Vagina (tissue), 2 donors: ENCODE measurements around the gene MPI. TPM values are rescaled to one million over a fixed set of nuclear protein-coding genes. Genes with fewer than 3 reads are reported as not detected.

Source experiments
- DNase-seq, 2 donors: peaks; one replicate each; pipeline ENCODE4 v3.0.0-alpha.2; 2017; ENCODE audit errors: extremely low spot score in 2 of 2
- H3K27ac ChIP-seq: fragments of 200-600 bp; sonication (generic); one replicate; pipeline ENCODE4 v1.5.1; 2019
- H3K27me3 ChIP-seq: fragments of 200-600 bp; sonication (generic); one replicate; pipeline ENCODE4 v1.5.1; 2019
- H3K36me3 ChIP-seq, 2 donors: fragments of 200-600 bp; sonication (generic); one replicate each; pipeline ENCODE4 v1.5.1; 2017 to 2019
- H3K4me1 ChIP-seq: fragments of 200-600 bp; sonication (generic); one replicate; pipeline ENCODE4 v1.5.1; 2019
- H3K4me3 ChIP-seq, 2 donors: fragments of 200-600 bp; sonication (generic); 1 replicate in 1 of 2; 2 replicates in 1 of 2; pipeline ENCODE4 v1.5.1; 2016 to 2019
- H3K9me3 ChIP-seq: fragments of 200-600 bp; sonication (generic); one replicate; pipeline ENCODE4 v1.5.1; 2019
- POLR2A ChIP-seq, 2 donors: fragments of 450-650 bp; IDR thresholded peaks; one replicate each; pipeline ENCODE4 v1.6.1; 2017; ENCODE audit warnings: antibody characterized with exemption in 2 of 2, mild to moderate bottlenecking in 2 of 2, moderate library complexity in 2 of 2
- POLR2AphosphoS5 ChIP-seq, 2 donors: sonication (generic); formaldehyde crosslinking; IDR thresholded peaks; one replicate each; pipeline ENCODE4 v1.9.0; 2017; ENCODE audit warnings: antibody characterized with exemption in 2 of 2, mild to moderate bottlenecking in 2 of 2, low read depth in 1 of 2; ENCODE audit not compliant: insufficient read depth in 1 of 2
- intact Hi-C: fragments of 100-400 bp; cut with DNase I; formaldehyde crosslinking; loops from one replicate; pipeline ENCODE4 v1.15.1; 2023
- total RNA-seq: library from RNA; depleted of rRNA; stranded (reverse); fragments of >200 nt; gene quantifications from one replicate; pipeline ENCODE4 v1.2.3, GENCODE V29; 2016
- TF ChIP-seq, protein P1 (sequence below), 3 experiments: fragments of 450-650 bp in 2 of 3; fragments of 200-600 bp in 1 of 3; sonication (generic) in 1 of 3; IDR thresholded peaks; one replicate each; pipeline ENCODE4 v1.5.1; 2017 to 2019; ENCODE audit warnings: antibody characterized with exemption in 3 of 3, mild to moderate bottlenecking in 2 of 3, moderate library complexity in 2 of 3

The MPI gene
- total RNA-seq, 1 donor from 2014 or later, result 43.2 TPM

- H3K27ac ChIP-seq, result peak within 1 kb of the TSS; percentile 84
- intact Hi-C loops, result no loop called here
- H3K4me3 ChIP-seq, result peak within 1 kb of the TSS; percentile 54 to 69
- H3K9me3 ChIP-seq, result no peaks in the 10 kb centered on the region
- TF ChIP-seq, protein P1, sequence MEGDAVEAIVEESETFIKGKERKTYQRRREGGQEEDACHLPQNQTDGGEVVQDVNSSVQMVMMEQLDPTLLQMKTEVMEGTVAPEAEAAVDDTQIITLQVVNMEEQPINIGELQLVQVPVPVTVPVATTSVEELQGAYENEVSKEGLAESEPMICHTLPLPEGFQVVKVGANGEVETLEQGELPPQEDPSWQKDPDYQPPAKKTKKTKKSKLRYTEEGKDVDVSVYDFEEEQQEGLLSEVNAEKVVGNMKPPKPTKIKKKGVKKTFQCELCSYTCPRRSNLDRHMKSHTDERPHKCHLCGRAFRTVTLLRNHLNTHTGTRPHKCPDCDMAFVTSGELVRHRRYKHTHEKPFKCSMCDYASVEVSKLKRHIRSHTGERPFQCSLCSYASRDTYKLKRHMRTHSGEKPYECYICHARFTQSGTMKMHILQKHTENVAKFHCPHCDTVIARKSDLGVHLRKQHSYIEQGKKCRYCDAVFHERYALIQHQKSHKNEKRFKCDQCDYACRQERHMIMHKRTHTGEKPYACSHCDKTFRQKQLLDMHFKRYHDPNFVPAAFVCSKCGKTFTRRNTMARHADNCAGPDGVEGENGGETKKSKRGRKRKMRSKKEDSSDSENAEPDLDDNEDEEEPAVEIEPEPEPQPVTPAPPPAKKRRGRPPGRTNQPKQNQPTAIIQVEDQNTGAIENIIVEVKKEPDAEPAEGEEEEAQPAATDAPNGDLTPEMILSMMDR (IDR thresholded peaks at IDR 0.05), result no peak
- TF ChIP-seq POLR2A (IDR thresholded peaks at IDR 0.05) (peak in 1 of 2 donors; percentile 28), POLR2AphosphoS5 (IDR thresholded peaks at IDR 0.05; ENCODE audit: insufficient read depth in 1 of 2, low read depth in 1 of 2) (peak; percentile 75 to 95)
- no peaks in the 10 kb centered on the region for H3K27me3 ChIP-seq
- peak in 1 of 2 donors; percentile 95 for DNase-seq
- H3K4me1 ChIP-seq, result peaks cover 45% of the 10 kb centered on the region
- H3K36me3 ChIP-seq, result no peaks in the 10 kb centered on the region
Observed at GRCh38 chr15:74873036-74873755, 16.6 kb upstream of the MPI start, which contains the start of gene SCAMP2. Gene SCAMP2, minus strand, starts transcription at chr15:74873365. Its CDS starts 110 bp downstream, at chr15:74873255.

GRCh38 chr15:74873756-74874424 lies 16.0 kb upstream of the MPI start:
- Histone ChIP-seq H3K36me3 (no peaks in the 10 kb centered on the region), H3K9me3 (no peaks in the 10 kb centered on the region), H3K27ac (peak overlapping the region; percentile 84), H3K27me3 (no peaks in the 10 kb centered on the region), H3K4me1 (peaks cover 38% of the 10 kb centered on the region), H3K4me3 (peak overlapping the region; percentile 54 to 69)
- intact Hi-C loops, result no loop called here
- no peak for TF ChIP-seq POLR2A (IDR thresholded peaks at IDR 0.05)
- TF ChIP-seq POLR2AphosphoS5 (IDR thresholded peaks at IDR 0.05; ENCODE audit: insufficient read depth in 1 of 2, low read depth in 1 of 2), result no peak
- TF ChIP-seq, protein P1 (IDR thresholded peaks at IDR 0.05), result no peak
- DNase-seq, result no peak

DNA sequence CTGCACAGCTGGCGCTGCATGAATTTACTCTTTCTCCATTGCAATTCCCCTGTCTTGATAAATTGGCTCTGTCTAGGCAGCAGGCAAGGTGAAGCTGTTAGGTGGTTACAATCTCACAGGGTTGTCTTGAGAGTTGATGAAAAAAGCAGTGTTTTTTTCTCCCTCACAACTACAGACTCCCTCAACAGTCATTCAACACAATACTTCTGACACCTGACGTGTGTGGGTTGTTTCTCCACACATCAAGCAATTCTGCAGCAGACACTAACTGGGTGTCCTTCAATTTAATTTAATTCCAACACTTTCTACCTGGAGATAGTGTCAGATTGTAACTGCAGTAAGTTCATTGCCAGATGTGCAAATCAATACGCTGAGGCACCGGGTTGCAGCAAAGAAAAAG lies 11.6 kb upstream of the MPI start:
- TF ChIP-seq POLR2AphosphoS5 (IDR thresholded peaks at IDR 0.05; ENCODE audit: insufficient read depth in 1 of 2, low read depth in 1 of 2) (no peak), POLR2A (IDR thresholded peaks at IDR 0.05) (no peak)
- TF ChIP-seq, protein P1 (IDR thresholded peaks at IDR 0.05), result no peak
- Histone ChIP-seq H3K4me3 (no peak overlapping the region), H3K27me3 (no peaks in the 10 kb centered on the region), H3K9me3 (no peaks in the 10 kb centered on the region), H3K36me3 (no peaks in the 10 kb centered on the region), H3K27ac (no peak overlapping the region), H3K4me1 (no peaks in the 10 kb centered on the region)
- no peak for DNase-seq
- intact Hi-C loops, result no loop called here

GRCh38 chr15:74882528-74882927 lies 7.3 kb upstream of the MPI start:
- H3K36me3 ChIP-seq, result no peaks in the 10 kb centered on the region

More at GRCh38 chr15:74882528-74882927, 7.3 kb upstream of the MPI start:
- no peaks in the 10 kb centered on the region for H3K9me3 ChIP-seq
- H3K27ac ChIP-seq, result no peak overlapping the region
- H3K4me1 ChIP-seq, result no peaks in the 10 kb centered on the region
- no peaks in the 10 kb centered on the region for H3K27me3 ChIP-seq
- DNase-seq, result no peak
- TF ChIP-seq, protein P1 (IDR thresholded peaks at IDR 0.05), result no peak
- TF ChIP-seq POLR2AphosphoS5 (IDR thresholded peaks at IDR 0.05; ENCODE audit: insufficient read depth in 1 of 2, low read depth in 1 of 2), result no peak
- TF ChIP-seq POLR2A (IDR thresholded peaks at IDR 0.05), result no peak
- intact Hi-C loops, result no loop called here
- no peak overlapping the region for H3K4me3 ChIP-seq
